Lower leg skin (tissue), 4 donors: ENCODE results near the gene ZNF578. TPM values are rescaled to one million over a fixed set of nuclear protein-coding genes. Genes with fewer than 3 reads are reported as not detected.
"Not testable (repeated sequence)": the region's sequence is repeated elsewhere in the genome, so short reads cannot be mapped to it uniquely, and the experiment has no call there.

Experiments used
- DNase-seq, 2 donors: peaks; one replicate each; pipeline ENCODE4 v3.0.0-alpha.2; 2019; ENCODE audit warnings: low spot score in 2 of 2
- H3K4me3 ChIP-seq: fragments of 200-600 bp; sonication (generic); 2 replicates; pipeline ENCODE4 v1.5.1; 2017; ENCODE audit warnings: mild to moderate bottlenecking, low read depth; ENCODE audit not compliant: poor library complexity, severe bottlenecking
- CTCF ChIP-seq, 3 donors: fragments of 450-650 bp; IDR thresholded peaks; one replicate each; pipeline ENCODE4 v1.5.1; 2016; ENCODE audit warnings: antibody characterized with exemption in 3 of 3, mild to moderate bottlenecking in 3 of 3, moderate library complexity in 2 of 3
- POLR2A ChIP-seq, 2 donors: fragments of 450-650 bp; IDR thresholded peaks; one replicate each; pipeline ENCODE4 v1.6.1; 2016 to 2017; ENCODE audit warnings: antibody characterized with exemption in 2 of 2, mild to moderate bottlenecking in 1 of 2, moderate library complexity in 1 of 2
- WGBS, 2 donors: methylation state at CpG; one replicate each; pipeline ENCODE4 v1.1.5; 2018; 5-methylcytosine and 5-hydroxymethylcytosine counted together
- intact Hi-C: fragments of 100-400 bp; cut with DNase I; formaldehyde crosslinking; loops from one replicate; pipeline ENCODE4 v1.15.0; 2023; ENCODE audit warnings: low total_unique reads
- total RNA-seq, 4 donors: library from RNA; depleted of rRNA; stranded (reverse); fragments of >200 nt; gene quantifications; one replicate each; pipeline ENCODE4 v1.1.0, GENCODE V29; 2016

ZNF578 gene
- total RNA-seq, 4 donors from 2014 or later, result 0.56 to 1.1 TPM; not detected in 2

GRCh38 chr19:52444506-52444905, 8.8 kb upstream of the ZNF578 start:
- intact Hi-C loops, result no loop called here
- H3K4me3 ChIP-seq, result no peak overlapping the region
- WGBS, 2 donors, result 33 to 45% methylated on average over 2 of the region's 2 CpGs
- no peak for DNase-seq
- no peak for TF ChIP-seq POLR2A (IDR thresholded peaks at IDR 0.05)
- TF ChIP-seq CTCF (IDR thresholded peaks at IDR 0.05), result no peak

- TF ChIP-seq CTCF (IDR thresholded peaks at IDR 0.05), result no peak
- TF ChIP-seq POLR2A (IDR thresholded peaks at IDR 0.05), result no peak
- no peak overlapping the region for H3K4me3 ChIP-seq
- WGBS, 2 donors, result 23 to 53% methylated on average over 28 to 35 of the region's 41 CpGs
- DNase-seq, result no peak
- intact Hi-C loops, result no loop called here
These were observed 2.1 kb upstream of the ZNF578 start for GRCh38 chr19:52451241-52451640.

- WGBS, 2 donors, result 83 to 90% methylated on average over 14 of the region's 14 CpGs
- no peak for DNase-seq
- no peak overlapping the region for H3K4me3 ChIP-seq
- intact Hi-C loops, result no loop called here
- TF ChIP-seq POLR2A (IDR thresholded peaks at IDR 0.05) (no peak), CTCF (IDR thresholded peaks at IDR 0.05) (no peak)
These were observed 11.6 kb downstream of the ZNF578 start for GRCh38 chr19:52464798-52465470.

GRCh38 chr19:52473655-52474350, 20.4 kb downstream of the ZNF578 start:
- H3K4me3 ChIP-seq, result no peak overlapping the region
- intact Hi-C loops, result no loop called here
- WGBS, 2 donors, result 95 to 96% methylated on average over 3 of the region's 3 CpGs
- no peak for DNase-seq
- TF ChIP-seq CTCF (IDR thresholded peaks at IDR 0.05), result no peak
- TF ChIP-seq POLR2A (IDR thresholded peaks at IDR 0.05), result no peak

GRCh38 chr19:52474351-52475127, 21.2 kb downstream of the ZNF578 start:
- no peak overlapping the region for H3K4me3 ChIP-seq
- no peak for TF ChIP-seq POLR2A (IDR thresholded peaks at IDR 0.05)
- TF ChIP-seq CTCF (IDR thresholded peaks at IDR 0.05), result no peak
- no peak for DNase-seq
- 95 to 98% methylated on average over 7 of the region's 7 CpGs for WGBS, 2 donors
- intact Hi-C loops, result no loop called here

GRCh38 chr19:52484111-52484743, 30.9 kb downstream of the ZNF578 start:
- DNase-seq, H3K4me3 ChIP-seq, intact Hi-C loops: not testable (repeated sequence)
- 49 to 50% methylated on average over 7 of the region's 7 CpGs for WGBS, 2 donors

GRCh38 chr19:52485064-52485463, 31.7 kb downstream of the ZNF578 start:
- WGBS, 2 donors, result 31 to 47% methylated on average over 7 of the region's 7 CpGs
- DNase-seq, intact Hi-C loops, H3K4me3 ChIP-seq: not testable (repeated sequence)

- 6 to 12% methylated on average over 8 of the region's 8 CpGs for whole genome bisulfite sequencing, 2 donors
These were observed 32.3 kb downstream of the ZNF578 start for GRCh38 chr19:52485561-52486240.

More at GRCh38 chr19:52485561-52486240, 32.3 kb downstream of the ZNF578 start:
- H3K4me3 ChIP-seq, intact Hi-C loops: not testable (repeated sequence)
- peak in 1 of 2 donors; percentile 4 for DNase-seq
